ENCODE results near the gene TCF4.

GRCh38 chr18:55573386-55573785, 14.6 kb downstream of the TCF4 start:
- TF ChIP-seq CTCF (IDR thresholded peaks at IDR 0.05; ENCODE audit: insufficient read depth, low read length): no peak
- no peak for TF ChIP-seq POLR2AphosphoS5 (IDR thresholded peaks at IDR 0.05; ENCODE audit: low read depth)
- no peak for TF ChIP-seq GABPA (IDR thresholded peaks at IDR 0.05; ENCODE audit: low read depth)
- TF ChIP-seq REST (IDR thresholded peaks at IDR 0.05; ENCODE audit: insufficient replicate concordance, low read depth): no peak

Data from HL-60 (cell line).